H1 (cell line): ENCODE results near the gene CLCN3. TPM values are rescaled to one million over a fixed set of nuclear protein-coding genes. Genes with fewer than 3 reads are reported as not detected.
A peak's percentile ranks its signal among the peaks of the same experiment; 100 is the strongest.

Experiments used
- CTCF ChIA-PET: fragments of 300-600 bp; sonication (Branson Sonifier 250); formaldehyde crosslinking; loops from one replicate; lab custom pipeline; 2021; ENCODE audit not compliant: partially characterized antibody; lab: Charles Lee
- POLR2A ChIA-PET: fragments of 300-600 bp; sonication (Branson Sonifier 250); formaldehyde crosslinking; loops from one replicate; lab custom pipeline; 2021; ENCODE audit warnings: inconsistent platforms; ENCODE audit not compliant: partially characterized antibody; lab: Charles Lee
- DNase-seq, 2 experiments: peaks; one replicate each; pipeline versions ENCODE4 v3.0.0 to v3.0.0-alpha.2; 2010 to 2022; ENCODE audit warnings: low spot score in 2 of 2, low read depth in 1 of 2, mixed read lengths in 1 of 2
- FAIRE-seq: peaks from 2 replicates; lab custom pipeline; 2011; peaks lifted over from hg19 to GRCh38; lab: Jason Lieb, UNC
- H2AFZ ChIP-seq: 2 replicates; pipeline ENCODE4 v1.8.1; 2012; ENCODE audit warnings: low read length, inconsistent platforms
- H2AK5ac ChIP-seq: 2 replicates; pipeline ENCODE4 v1.6.1; 2013; ENCODE audit warnings: low read depth, low read length
- H2BK120ac ChIP-seq: replicated peaks from 2 replicates; pipeline ENCODE3; 2013; ENCODE audit warnings: low read depth, low read length, inconsistent platforms
- H2BK12ac ChIP-seq: 2 replicates; pipeline ENCODE4 v1.6.1; 2013; ENCODE audit warnings: low read depth, low read length
- H2BK15ac ChIP-seq: 2 replicates; pipeline ENCODE4 v1.6.1; 2013; ENCODE audit warnings: low read length
- H2BK20ac ChIP-seq: 2 replicates; pipeline ENCODE4 v1.6.1; 2013; ENCODE audit warnings: low read length
- H2BK5ac ChIP-seq: 2 replicates; pipeline ENCODE4 v1.6.1; 2013; ENCODE audit warnings: low read depth, low read length
- H3K14ac ChIP-seq: 2 replicates; pipeline ENCODE4 v1.6.1; 2013; ENCODE audit warnings: inconsistent platforms; ENCODE audit not compliant: insufficient read length
- H3K18ac ChIP-seq: 2 replicates; pipeline ENCODE4 v1.6.1; 2013; ENCODE audit warnings: low read length; ENCODE audit errors: extremely low read depth
- H3K23ac ChIP-seq: 2 replicates; pipeline ENCODE4 v1.6.1; 2013; ENCODE audit warnings: inconsistent platforms; ENCODE audit not compliant: insufficient read length
- H3K23me2 ChIP-seq: 2 replicates; pipeline ENCODE4 v1.6.1; 2013; ENCODE audit warnings: low read depth, low read length
- H3K27ac ChIP-seq: 2 replicates; pipeline ENCODE4 v1.6.1; 2011; ENCODE audit warnings: low read depth, low read length, inconsistent platforms
- H3K27me3 ChIP-seq, 4 experiments: replicated peaks in 1 of 4; 1 replicate in 1 of 4; 2 replicates in 3 of 4; pipeline versions ENCODE4 v1.6.1 to v1.8.1; 2011 to 2013; ENCODE audit warnings: low read length in 3 of 4, mild to moderate bottlenecking in 3 of 4, inconsistent platforms in 2 of 4, mixed read lengths in 2 of 4, moderate library complexity in 1 of 4; ENCODE audit not compliant: control insufficient read depth in 3 of 4, insufficient read depth in 3 of 4; ENCODE audit errors: extremely low read depth in 1 of 4
- H3K36me3 ChIP-seq, 4 experiments: 2 replicates each; pipeline versions ENCODE4 v1.6.1 to v1.8.1; 2011 to 2013; ENCODE audit warnings: mild to moderate bottlenecking in 4 of 4, low read length in 3 of 4, moderate library complexity in 2 of 4, control low read depth in 1 of 4, inconsistent platforms in 1 of 4; ENCODE audit not compliant: insufficient read depth in 4 of 4, control insufficient read depth in 2 of 4
- H3K4ac ChIP-seq: replicated peaks from 2 replicates; pipeline ENCODE3; 2013; ENCODE audit warnings: low read length, low read depth, mixed read lengths, inconsistent platforms; ENCODE audit not compliant: insufficient read length
- H3K4me1 ChIP-seq, 4 experiments: replicated peaks in 1 of 4; 1 replicate in 1 of 4; 2 replicates in 3 of 4; pipeline versions ENCODE4 v1.6.1 to v1.8.1; 2011 to 2013; ENCODE audit warnings: low read length in 3 of 4, inconsistent platforms in 2 of 4, mixed read lengths in 1 of 4; ENCODE audit not compliant: insufficient read depth in 4 of 4, control insufficient read depth in 3 of 4
- H3K4me2 ChIP-seq, 2 experiments: 2 replicates each; pipeline versions ENCODE4 v1.6.1 to v1.8.1; 2011 to 2013; ENCODE audit warnings: low read depth in 2 of 2, low read length in 2 of 2, control low read depth in 1 of 2, inconsistent platforms in 1 of 2, mild to moderate bottlenecking in 1 of 2; ENCODE audit not compliant: insufficient read depth in 1 of 2
- H3K4me3 ChIP-seq, 4 experiments: fragments of 200-600, 300-600 bp in 1 of 4; sonication (generic), shearing (Covaris generic), sonication (Bioruptor Twin) in 1 of 4; 2 replicates each; pipeline versions ENCODE4 v1.5.1 to v1.8.1; 2011 to 2016; ENCODE audit warnings: low read length in 4 of 4, low read depth in 3 of 4, control low read depth in 2 of 4, inconsistent platforms in 2 of 4, mild to moderate bottlenecking in 2 of 4, mixed read lengths in 1 of 4, moderate library complexity in 1 of 4; ENCODE audit not compliant: insufficient read depth in 2 of 4; ENCODE audit errors: extremely low read depth in 1 of 4
- H3K56ac ChIP-seq: replicated peaks from 2 replicates; pipeline ENCODE3; 2013; ENCODE audit warnings: low read depth, mild to moderate bottlenecking, mixed read lengths, low read length, inconsistent platforms; ENCODE audit not compliant: insufficient read length
- H3K79me1 ChIP-seq: 2 replicates; pipeline ENCODE4 v1.6.1; 2013; ENCODE audit warnings: low read depth, low read length, control low read depth
- H3K79me2 ChIP-seq, 2 experiments: 2 replicates each; pipeline versions ENCODE4 v1.6.1 to v1.8.1; 2012 to 2013; ENCODE audit warnings: low read length in 2 of 2, mild to moderate bottlenecking in 2 of 2, inconsistent platforms in 1 of 2; ENCODE audit not compliant: insufficient read depth in 2 of 2, control insufficient read depth in 1 of 2
- H3K9ac ChIP-seq, 4 experiments: replicated peaks in 1 of 4; 1 replicate in 1 of 4; 2 replicates in 3 of 4; pipeline versions ENCODE4 v1.6.1 to v1.8.1; 2011 to 2013; ENCODE audit warnings: low read depth in 3 of 4, low read length in 3 of 4, control low read depth in 2 of 4, mild to moderate bottlenecking in 2 of 4, moderate library complexity in 2 of 4, inconsistent platforms in 1 of 4; ENCODE audit errors: extremely low read depth in 1 of 4
- H3K9me3 ChIP-seq, 2 experiments: 2 replicates each; pipeline versions ENCODE4 v1.6.1 to v1.8.1; 2012 to 2013; ENCODE audit warnings: mild to moderate bottlenecking in 2 of 2, moderate library complexity in 2 of 2, control low read depth in 1 of 2, inconsistent platforms in 1 of 2, low read depth in 1 of 2, low read length in 1 of 2, mixed read lengths in 1 of 2; ENCODE audit not compliant: insufficient read depth in 2 of 2
- H4K20me1 ChIP-seq, 2 experiments: replicated peaks in 1 of 2; 2 replicates each; pipeline versions ENCODE3 to v1.8.1; 2011 to 2013; ENCODE audit warnings: inconsistent platforms in 2 of 2, low read length in 2 of 2, mild to moderate bottlenecking in 1 of 2; ENCODE audit not compliant: insufficient read depth in 2 of 2, control insufficient read depth in 1 of 2
- H4K5ac ChIP-seq: 2 replicates; pipeline ENCODE4 v1.6.1; 2013; ENCODE audit warnings: low read length, low read depth, mixed read lengths, inconsistent platforms; ENCODE audit not compliant: insufficient read length
- H4K8ac ChIP-seq: 2 replicates; pipeline ENCODE4 v1.8.0; 2013; ENCODE audit warnings: mild to moderate bottlenecking, moderate library complexity, low read length, inconsistent platforms; ENCODE audit not compliant: insufficient read depth; ENCODE audit errors: extremely low read depth
- H4K91ac ChIP-seq: replicated peaks from 2 replicates; pipeline ENCODE3; 2013; ENCODE audit warnings: low read length, mixed read lengths, inconsistent platforms; ENCODE audit not compliant: insufficient read length
- ASH2L ChIP-seq: fragments of 200-600, 300-600 bp; sonication (generic); IDR thresholded peaks from one replicate; pipeline ENCODE4 v1.7.1; 2017; ENCODE audit warnings: low read length
- CBX5 ChIP-seq: fragments of 300-800, 300-1000 bp; sonication (generic); IDR thresholded peaks from 2 replicates; pipeline ENCODE4 v1.7.1; 2016; ENCODE audit warnings: antibody characterized with exemption, low read length, low read depth
- CEBPB ChIP-seq: IDR thresholded peaks from 2 replicates; pipeline ENCODE4 v1.6.1; 2012; ENCODE audit warnings: low read depth, low read length
- CHD2 ChIP-seq: IDR thresholded peaks from 2 replicates; pipeline ENCODE4 v1.6.1; 2012; ENCODE audit warnings: low read length, improper control_type of control experiment
- CTBP2 ChIP-seq: IDR thresholded peaks from 2 replicates; pipeline ENCODE4 v1.7.0; 2011; ENCODE audit warnings: borderline replicate concordance, mild to moderate bottlenecking, moderate library complexity, mixed read lengths, low read length; ENCODE audit not compliant: insufficient read depth, insufficient read length
- EP300 ChIP-seq, 2 experiments: IDR thresholded peaks; 1 replicate in 1 of 2; 2 replicates in 1 of 2; pipeline ENCODE4 v1.6.1; 2011 to 2012; ENCODE audit warnings: low read depth in 2 of 2, low read length in 2 of 2, mild to moderate bottlenecking in 2 of 2, borderline replicate concordance in 1 of 2, inconsistent platforms in 1 of 2, moderate library complexity in 1 of 2
- JUN ChIP-seq: IDR thresholded peaks from 2 replicates; pipeline ENCODE4 v1.6.1; 2011; ENCODE audit warnings: low read depth, mild to moderate bottlenecking, improper control_type of control experiment, low read length
- JUND ChIP-seq: IDR thresholded peaks from 2 replicates; pipeline ENCODE4 v1.6.1; 2011; ENCODE audit warnings: mild to moderate bottlenecking, improper control_type of control experiment, low read length
- KDM4A ChIP-seq: IDR thresholded peaks from one replicate; pipeline ENCODE4 v1.7.1; 2012; ENCODE audit warnings: low read depth, mild to moderate bottlenecking, moderate library complexity, low read length, inconsistent platforms; ENCODE audit not compliant: severe bottlenecking
- NRF1 ChIP-seq: IDR thresholded peaks from 2 replicates; pipeline ENCODE4 v1.6.1; 2011; ENCODE audit warnings: mild to moderate bottlenecking, low read depth, low read length, improper control_type of control experiment
- POLR2A ChIP-seq, 2 experiments: IDR thresholded peaks; 1 replicate in 1 of 2; 2 replicates in 1 of 2; pipeline ENCODE4 v1.6.1; 2011; ENCODE audit warnings: low read depth in 2 of 2, low read length in 2 of 2, mild to moderate bottlenecking in 2 of 2; ENCODE audit errors: control extremely low read depth in 1 of 2
- POLR2AphosphoS5 ChIP-seq: IDR thresholded peaks from 2 replicates; pipeline ENCODE4 v1.6.1; 2011; ENCODE audit warnings: low read depth, low read length
- RXRA ChIP-seq: IDR thresholded peaks from 2 replicates; pipeline ENCODE4 v1.6.1; 2011; ENCODE audit warnings: low read depth, mild to moderate bottlenecking, low read length, moderate library complexity; ENCODE audit not compliant: insufficient read depth
- SAP30 ChIP-seq: fragments of 300-600 bp; sonication (generic); IDR thresholded peaks from 2 replicates; pipeline ENCODE4 v1.7.1; 2012; ENCODE audit warnings: low read length, moderate library complexity, mild to moderate bottlenecking, inconsistent platforms; ENCODE audit not compliant: insufficient read depth, insufficient replicate concordance
- YY1 ChIP-seq: IDR thresholded peaks from 2 replicates; pipeline ENCODE4 v1.6.1; 2011; ENCODE audit warnings: low read depth, mild to moderate bottlenecking, low read length
- ZNF274 ChIP-seq: IDR thresholded peaks from 2 replicates; pipeline ENCODE4 v1.7.0; 2012; ENCODE audit warnings: low read length, borderline replicate concordance; ENCODE audit errors: extremely low read depth
- WGBS, 2 experiments: shearing (Covaris generic) in 1 of 2; methylation state at CpG; one replicate each; pipeline versions ENCODE4 v1.1.6 to v1.1.7; 2013 to 2015; ENCODE audit warnings: low lambda C conversion rate in 2 of 2, mixed read lengths in 2 of 2, inconsistent platforms in 1 of 2, low coverage in 1 of 2, missing lambda C conversion rate in 1 of 2; ENCODE audit not compliant: insufficient replicate concordance in 2 of 2, insufficient coverage in 1 of 2, insufficient read length in 1 of 2; ENCODE audit errors: extremely low coverage in 1 of 2, missing lambda C conversion rate in 1 of 2; 5-methylcytosine and 5-hydroxymethylcytosine counted together
- polyA plus RNA-seq, 7 experiments: library from polyadenylated mRNA; depleted of rRNA in 3 of 7; stranded (reverse) in 5 of 7; unstranded in 2 of 7; fragments of >200 nt in 5 of 7; fragments of 200-250 nt in 2 of 7; gene quantifications; 1 replicate in 5 of 7; 2 replicates in 1 of 7; 4 replicates in 1 of 7; pipeline versions ENCODE4 v1.2.1 to v1.2.3, GENCODE V29; 2011 to 2013; ENCODE audit warnings: missing spikeins in 2 of 7, mixed read lengths in 2 of 7
- total RNA-seq: library from RNA; stranded (reverse); fragmentation: NEBNext Ultra II Directional; extraction: Animal tissue kit (Norgen Biotek cat#: 25700); gene quantifications from 2 replicates; pipeline ENCODE4 v1.2.1, GENCODE V29; 2021

The CLCN3 gene
- total and polyA plus RNA-seq, 2 of the 8 experiments (the other 6 are each of a cell fraction or from before 2014, with no cell fraction given), result 8.8 to 32.8 TPM

DNA sequence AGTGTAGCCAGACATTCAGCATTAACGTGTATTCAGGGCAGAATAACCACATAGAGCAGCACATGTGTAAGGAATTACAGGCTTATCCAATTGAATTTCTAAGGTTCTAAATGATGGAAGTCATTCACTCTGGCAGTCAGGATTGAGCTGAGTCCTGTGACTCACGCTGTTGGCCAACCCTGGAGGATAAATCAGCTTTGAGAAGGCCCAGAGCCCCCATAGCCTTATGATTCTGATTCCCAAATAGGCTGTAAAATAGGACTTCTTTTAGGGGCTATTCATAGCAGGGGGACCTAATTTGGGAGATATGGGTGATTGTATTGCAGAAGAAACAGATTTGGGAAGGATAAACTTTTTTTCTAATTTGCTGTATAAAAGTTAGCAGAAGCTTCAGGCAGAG is 145.5 kb downstream of the CLCN3 start:
- no peak overlapping the region for H4K8ac ChIP-seq
- H2BK5ac ChIP-seq, result no peak overlapping the region
- no peak overlapping the region for H3K4me3 ChIP-seq
- no peaks in the 10 kb centered on the region for H3K23me2 ChIP-seq
- ChIA-PET POLR2A (no interaction called here), CTCF (interaction anchor here (1.1 to 2.3 kb wide), 3 partner anchors 152 to 172 kb away, joined by 3 to 9 read pairs (median 3); partner anchors contain the start of gene NEK1)
- no peak overlapping the region for H2BK15ac ChIP-seq
- no peak overlapping the region for H4K5ac ChIP-seq
- H2BK120ac ChIP-seq, result no peak overlapping the region
- no peak overlapping the region for H3K14ac ChIP-seq
- no peaks in the 10 kb centered on the region for H3K27me3 ChIP-seq
- H2AFZ ChIP-seq, result no peak overlapping the region
- no peak overlapping the region for H2BK12ac ChIP-seq
- no peak overlapping the region for H3K27ac ChIP-seq
- peak in 1 of 2 experiments; percentile 10 for DNase-seq
- no peaks in the 10 kb centered on the region for H3K9me3 ChIP-seq
- no peak overlapping the region for H3K56ac ChIP-seq
- H2AK5ac ChIP-seq, result no peak overlapping the region
- H3K18ac ChIP-seq, result no peak overlapping the region
- H3K79me2 ChIP-seq, result no peaks in the 10 kb centered on the region
- H4K91ac ChIP-seq, result no peak overlapping the region
- no peak overlapping the region for H2BK20ac ChIP-seq
- H3K9ac ChIP-seq, result no peak overlapping the region
- no peaks in the 10 kb centered on the region for H4K20me1 ChIP-seq
- no peaks in the 10 kb centered on the region for H3K36me3 ChIP-seq
- no peaks in the 10 kb centered on the region for H3K4me1 ChIP-seq
- no peak for FAIRE-seq
- no peak overlapping the region for H3K4ac ChIP-seq
- no peak overlapping the region for H3K4me2 ChIP-seq
- WGBS, 2 experiments, result 90% methylated on average over 2 of the region's 2 CpGs; no CpG with 5 or more reads in 1 of the 2 experiments
- no peak overlapping the region for H3K23ac ChIP-seq
- no peaks in the 10 kb centered on the region for H3K79me1 ChIP-seq
- TF ChIP-seq ZNF274, result no peak
- TF ChIP-seq CHD2, result no peak
- no peak for TF ChIP-seq NRF1
- TF ChIP-seq POLR2AphosphoS5, result no peak
- TF ChIP-seq KDM4A, result no peak
- TF ChIP-seq POLR2A (IDR thresholded peaks at IDR 0.05; ENCODE audit: control extremely low read depth in 1 of 2, low read depth in 2 of 2, low read length in 2 of 2), result no peak
- no peak for TF ChIP-seq YY1
- no peak for TF ChIP-seq ASH2L
- TF ChIP-seq CBX5, result no peak
- no peak for TF ChIP-seq RXRA
- TF ChIP-seq EP300 (IDR thresholded peaks at IDR 0.05; ENCODE audit: borderline replicate concordance in 1 of 2, low read depth in 2 of 2, low read length in 2 of 2), result no peak
- no peak for TF ChIP-seq CEBPB
- no peak for TF ChIP-seq SAP30
- TF ChIP-seq CTBP2, result no peak
- no peak for TF ChIP-seq JUN
- no peak for TF ChIP-seq JUND
